GM18498 (cell line): Measurements from ENCODE around the gene NCKAP5.
"Not testable (repeated sequence)": the region's sequence is repeated elsewhere in the genome, so short reads cannot be mapped to it uniquely, and the experiment has no call there.

ENCODE experiments used
- ATAC-seq: cut with Tn5 transposase; IDR thresholded peaks from one replicate; pipeline ENCODE4 v1.9.1; 2021; ENCODE audit warnings: mild to moderate bottlenecking, moderate library complexity; ENCODE audit not compliant: unreplicated experiment

Gene NCKAP5

GRCh38 chr2:132863961-132864360 is 704.3 kb downstream of the NCKAP5 start:
- ATAC-seq: no peak

GRCh38 chr2:132860220-132860619 is 708.0 kb downstream of the NCKAP5 start:
- ATAC-seq: no peak

GRCh38 chr2:132859590-132859989 is 708.7 kb downstream of the NCKAP5 start:
- ATAC-seq: no peak

GRCh38 chr2:132857319-132857718 is 710.9 kb downstream of the NCKAP5 start:
- ATAC-seq: no peak

GRCh38 chr2:132850688-132851087 is 717.6 kb downstream of the NCKAP5 start:
- ATAC-seq: no peak

GRCh38 chr2:132849118-132849517 is 719.1 kb downstream of the NCKAP5 start:
- ATAC-seq: no peak

GRCh38 chr2:132845339-132845738 is 722.9 kb downstream of the NCKAP5 start:
- no peak for ATAC-seq

- no peak for ATAC-seq
These were observed 723.7 kb downstream of the NCKAP5 start for GRCh38 chr2:132844585-132844984.

GRCh38 chr2:132837769-132838168 is 730.5 kb downstream of the NCKAP5 start:
- no peak for ATAC-seq

- no peak for ATAC-seq
These were observed 737.9 kb downstream of the NCKAP5 start for GRCh38 chr2:132830321-132830827.

- ATAC-seq: no peak
These were observed 742.7 kb downstream of the NCKAP5 start for GRCh38 chr2:132825601-132826000.

- ATAC-seq: no peak
These were observed 743.5 kb downstream of the NCKAP5 start for GRCh38 chr2:132824716-132825115.

- ATAC-seq: no peak
These were observed 752.0 kb downstream of the NCKAP5 start for GRCh38 chr2:132816234-132816633.

GRCh38 chr2:132815516-132815915 is 752.7 kb downstream of the NCKAP5 start:
- no peak for ATAC-seq

- no peak for ATAC-seq
These were observed 753.6 kb downstream of the NCKAP5 start for GRCh38 chr2:132814651-132815050.

- no peak for ATAC-seq
These were observed 754.8 kb downstream of the NCKAP5 start for GRCh38 chr2:132813422-132813821.

- ATAC-seq: no peak
These were observed 756.9 kb downstream of the NCKAP5 start for GRCh38 chr2:132811148-132811915.

- not testable (repeated sequence) for ATAC-seq
These were observed 758.3 kb downstream of the NCKAP5 start for GRCh38 chr2:132809962-132810361.

GRCh38 chr2:132804051-132804450 is 764.2 kb downstream of the NCKAP5 start:
- ATAC-seq: no peak

GRCh38 chr2:132798341-132798740 is 769.9 kb downstream of the NCKAP5 start:
- no peak for ATAC-seq

GRCh38 chr2:132797556-132797955 is 770.7 kb downstream of the NCKAP5 start:
- ATAC-seq: no peak

- ATAC-seq: no peak
These were observed 771.2 kb downstream of the NCKAP5 start for GRCh38 chr2:132797071-132797470.

- ATAC-seq: no peak
These were observed 773.0 kb downstream of the NCKAP5 start for GRCh38 chr2:132795220-132795619.
